Keratinocyte (primary cell): ENCODE results near the gene PRRT2. TPM values are rescaled to one million over a fixed set of nuclear protein-coding genes. Genes with fewer than 3 reads are reported as not detected.

Source experiments
- DNase-seq: peaks from one replicate; pipeline ENCODE4 v3.0.0-alpha.2; 2011; ENCODE audit warnings: low read depth, missing footprints, low spot score
- FAIRE-seq: peaks from 2 replicates; lab custom pipeline; 2011; peaks lifted over from hg19 to GRCh38; lab: Jason Lieb, UNC
- H2AFZ ChIP-seq: 2 replicates; pipeline ENCODE4 v1.6.0; 2012; ENCODE audit warnings: low read length, control low read depth, inconsistent platforms; ENCODE audit not compliant: control insufficient read depth
- H3K27ac ChIP-seq: 2 replicates; pipeline ENCODE4 v1.5.1; 2011; ENCODE audit warnings: low read length; ENCODE audit not compliant: control insufficient read depth, insufficient read depth
- H3K27me3 ChIP-seq: 3 replicates; pipeline ENCODE4 v1.6.0; 2011; ENCODE audit warnings: low read length; ENCODE audit not compliant: control insufficient read depth, insufficient read depth; ENCODE audit errors: extremely low read depth
- H3K36me3 ChIP-seq, 2 experiments: 2 replicates in 1 of 2; 3 replicates in 1 of 2; pipeline ENCODE4 v1.5.1; 2011; ENCODE audit warnings: low read length in 2 of 2, mild to moderate bottlenecking in 1 of 2; ENCODE audit not compliant: control insufficient read depth in 2 of 2, insufficient read depth in 2 of 2; ENCODE audit errors: extremely low read depth in 1 of 2
- H3K4me1 ChIP-seq: 3 replicates; pipeline ENCODE4 v1.5.1; 2011; ENCODE audit warnings: low read length; ENCODE audit not compliant: control insufficient read depth, insufficient read depth; ENCODE audit errors: extremely low read depth
- H3K4me2 ChIP-seq: 3 replicates; pipeline ENCODE4 v1.6.0; 2011; ENCODE audit warnings: low read depth, low read length; ENCODE audit not compliant: control insufficient read depth, insufficient read depth; ENCODE audit errors: extremely low read depth
- H3K4me3 ChIP-seq, 3 experiments: fragments of 200-600 bp in 1 of 3; sonication (generic) in 1 of 3; 2 replicates in 2 of 3; 3 replicates in 1 of 3; pipeline ENCODE4 v1.5.1; 2011 to 2016; ENCODE audit warnings: low read length in 3 of 3, mild to moderate bottlenecking in 3 of 3, control low read depth in 2 of 3, inconsistent platforms in 1 of 3, low read depth in 1 of 3, mixed read lengths in 1 of 3, mixed run types in 1 of 3, moderate library complexity in 1 of 3; ENCODE audit not compliant: control insufficient read depth in 2 of 3, insufficient read depth in 2 of 3; ENCODE audit errors: extremely low read depth in 1 of 3
- H3K79me2 ChIP-seq: 2 replicates; pipeline ENCODE4 v1.6.0; 2012; ENCODE audit warnings: low read length; ENCODE audit not compliant: control insufficient read depth, insufficient read depth
- H3K9ac ChIP-seq: 3 replicates; pipeline ENCODE4 v1.6.0; 2011; ENCODE audit warnings: low read length; ENCODE audit not compliant: control insufficient read depth, insufficient read depth; ENCODE audit errors: extremely low read depth
- H3K9me1 ChIP-seq: 3 replicates; pipeline ENCODE4 v1.6.0; 2011; ENCODE audit warnings: low read length; ENCODE audit not compliant: control insufficient read depth, insufficient read depth; ENCODE audit errors: extremely low read depth
- H3K9me3 ChIP-seq: 2 replicates; pipeline ENCODE4 v1.5.1; 2012; ENCODE audit warnings: low read depth, low read length; ENCODE audit not compliant: control insufficient read depth
- H4K20me1 ChIP-seq: 3 replicates; pipeline ENCODE4 v1.6.0; 2011; ENCODE audit warnings: low read length; ENCODE audit not compliant: control insufficient read depth, insufficient read depth; ENCODE audit errors: extremely low read depth
- EZH2 ChIP-seq: IDR thresholded peaks from one replicate; pipeline ENCODE4 v1.6.1; 2012; ENCODE audit warnings: inconsistent platforms, mild to moderate bottlenecking, low read length, moderate library complexity
- dilution Hi-C: fragments of 300-500 bp; cut with MboI; formaldehyde crosslinking; loops from one replicate; pipeline ENCODE4 v1.7.0; 2020; ENCODE audit warnings: low sequenced_read_pairs; ENCODE audit not compliant: extremely low pct_ligation_motif_present
- polyA plus RNA-seq, 5 experiments: library from polyadenylated mRNA; depleted of rRNA in 3 of 5; stranded (reverse) in 3 of 5; stranded (forward) in 1 of 5; unstranded in 1 of 5; fragments of >200 nt; gene quantifications; 1 replicate in 1 of 5; 2 replicates in 3 of 5; 3 replicates in 1 of 5; pipeline versions ENCODE4 v1.2.1 to v1.2.3, GENCODE V29; 2011 to 2012; ENCODE audit warnings: missing spikeins in 2 of 5, low read depth in 1 of 5, low replicate concordance in 1 of 5
- TF ChIP-seq, protein P1 (sequence below), 3 experiments: IDR thresholded peaks in 1 of 3; conservative IDR thresholded peaks in 1 of 3; optimal IDR thresholded peaks in 1 of 3; 2 replicates in 2 of 3; 3 replicates in 1 of 3; pipeline versions ENCODE3 to v1.5.1; 2011; ENCODE audit warnings: low read length in 3 of 3, mild to moderate bottlenecking in 3 of 3, moderate library complexity in 2 of 3, control low read depth in 1 of 3, inconsistent platforms in 1 of 3; ENCODE audit not compliant: insufficient read depth in 2 of 3; ENCODE audit errors: extremely low read depth in 1 of 3

Gene PRRT2
- polyA plus RNA-seq, 1 donor (not counting 4 experiments of a cell fraction or from before 2014, with no cell fraction given), result not detected

DNA sequence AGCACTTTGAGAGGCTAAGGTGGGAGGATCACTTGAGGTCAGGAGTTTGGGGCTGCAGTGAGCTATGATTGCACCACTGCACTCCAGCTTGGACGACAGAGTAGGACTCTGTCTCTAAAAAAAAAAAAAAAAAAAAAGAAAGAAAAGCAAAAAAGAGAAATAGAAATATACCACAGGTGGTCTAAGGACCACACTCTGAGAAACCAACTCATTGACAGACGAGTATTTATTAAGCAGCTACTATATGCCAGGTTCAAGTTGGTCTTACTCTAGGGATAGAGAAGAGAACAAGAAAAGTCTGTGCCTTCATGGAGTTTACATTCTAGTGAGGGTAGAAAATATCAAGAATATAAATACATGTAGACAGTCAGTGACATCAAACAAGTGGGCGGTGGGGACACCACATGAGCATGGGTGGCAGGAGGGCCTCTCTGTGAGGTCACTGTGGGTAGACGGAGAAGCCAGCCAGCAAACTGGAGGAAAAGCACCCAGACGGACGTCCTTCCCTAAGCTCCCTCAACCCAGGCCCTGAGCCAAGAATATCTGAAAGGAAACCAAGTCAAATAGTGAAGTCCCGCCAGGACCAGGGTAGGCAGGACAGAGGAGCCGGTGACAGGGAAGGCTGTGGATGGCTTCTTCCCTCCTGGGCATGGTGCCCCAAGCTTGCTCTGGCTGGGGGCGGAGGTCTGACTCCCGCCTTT, 46.3 kb downstream of the PRRT2 start:
- TF ChIP-seq, protein P1, sequence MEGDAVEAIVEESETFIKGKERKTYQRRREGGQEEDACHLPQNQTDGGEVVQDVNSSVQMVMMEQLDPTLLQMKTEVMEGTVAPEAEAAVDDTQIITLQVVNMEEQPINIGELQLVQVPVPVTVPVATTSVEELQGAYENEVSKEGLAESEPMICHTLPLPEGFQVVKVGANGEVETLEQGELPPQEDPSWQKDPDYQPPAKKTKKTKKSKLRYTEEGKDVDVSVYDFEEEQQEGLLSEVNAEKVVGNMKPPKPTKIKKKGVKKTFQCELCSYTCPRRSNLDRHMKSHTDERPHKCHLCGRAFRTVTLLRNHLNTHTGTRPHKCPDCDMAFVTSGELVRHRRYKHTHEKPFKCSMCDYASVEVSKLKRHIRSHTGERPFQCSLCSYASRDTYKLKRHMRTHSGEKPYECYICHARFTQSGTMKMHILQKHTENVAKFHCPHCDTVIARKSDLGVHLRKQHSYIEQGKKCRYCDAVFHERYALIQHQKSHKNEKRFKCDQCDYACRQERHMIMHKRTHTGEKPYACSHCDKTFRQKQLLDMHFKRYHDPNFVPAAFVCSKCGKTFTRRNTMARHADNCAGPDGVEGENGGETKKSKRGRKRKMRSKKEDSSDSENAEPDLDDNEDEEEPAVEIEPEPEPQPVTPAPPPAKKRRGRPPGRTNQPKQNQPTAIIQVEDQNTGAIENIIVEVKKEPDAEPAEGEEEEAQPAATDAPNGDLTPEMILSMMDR (optimal IDR thresholded peaks at IDR 0.05 in 1 of 3, IDR thresholded peaks at IDR 0.05 in 1 of 3, conservative IDR thresholded peaks at IDR 0.05 in 1 of 3; ENCODE audit: extremely low read depth in 1 of 3, insufficient read depth in 2 of 3, low read length in 3 of 3), result no peak
- TF ChIP-seq EZH2, result no peak
- no peak overlapping the region for H3K4me2 ChIP-seq
- no peak overlapping the region for H3K9ac ChIP-seq
- no peak overlapping the region for H3K4me3 ChIP-seq
- H3K4me1 ChIP-seq, result peaks cover 4% of the 10 kb centered on the region
- no peak overlapping the region for H3K27ac ChIP-seq
- DNase-seq (no peak), FAIRE-seq (no peak)
- H2AFZ ChIP-seq, result no peak overlapping the region
- no peaks in the 10 kb centered on the region for H3K9me3 ChIP-seq
- peaks cover 2% of the 10 kb centered on the region for H3K9me1 ChIP-seq
- H3K79me2 ChIP-seq, result peaks cover 8% of the 10 kb centered on the region
- no peaks in the 10 kb centered on the region for H4K20me1 ChIP-seq
- dilution Hi-C loops, result no loop called here
- H3K27me3 ChIP-seq, result no peaks in the 10 kb centered on the region
- peaks cover 9 to 13% of the 10 kb centered on the region in 2 experiments for H3K36me3 ChIP-seq

DNA sequence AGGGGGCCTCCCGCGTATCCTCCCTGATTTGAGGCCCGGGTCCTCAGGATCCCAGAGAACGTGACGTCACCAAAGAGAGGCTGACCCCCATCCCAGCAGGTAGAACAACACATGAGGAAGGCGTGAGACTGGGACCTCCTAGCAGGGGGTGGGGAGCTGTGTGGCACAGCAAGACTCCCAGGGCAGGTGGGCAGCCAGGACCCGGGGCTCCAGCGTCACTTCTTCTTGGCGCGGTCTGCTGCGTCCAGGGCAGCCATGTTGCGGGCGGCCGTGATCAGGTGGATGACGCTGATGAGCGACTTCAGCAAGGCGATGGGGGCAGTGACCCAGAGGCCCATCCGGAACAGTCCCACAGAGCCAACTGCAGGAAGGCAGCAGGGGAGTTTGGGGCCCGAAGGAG, 47.0 kb downstream of the PRRT2 start:
- H3K36me3 ChIP-seq, result peaks cover 9 to 13% of the 10 kb centered on the region in 2 experiments
- H3K9ac ChIP-seq, result no peak overlapping the region
- H3K4me2 ChIP-seq, result no peak overlapping the region
- no peak overlapping the region for H3K27ac ChIP-seq
- H3K4me3 ChIP-seq, result no peak overlapping the region
- FAIRE-seq (no peak), DNase-seq (no peak)
- H3K27me3 ChIP-seq, result no peaks in the 10 kb centered on the region
- no peaks in the 10 kb centered on the region for H4K20me1 ChIP-seq
- dilution Hi-C loops, result no loop called here
- no peak for TF ChIP-seq EZH2
- TF ChIP-seq, protein P1 (optimal IDR thresholded peaks at IDR 0.05 in 1 of 3, IDR thresholded peaks at IDR 0.05 in 1 of 3, conservative IDR thresholded peaks at IDR 0.05 in 1 of 3; ENCODE audit: extremely low read depth in 1 of 3, insufficient read depth in 2 of 3, low read length in 3 of 3), result no peak
- H3K79me2 ChIP-seq, result peaks cover 8% of the 10 kb centered on the region
- H3K9me3 ChIP-seq, result no peaks in the 10 kb centered on the region
- H2AFZ ChIP-seq, result no peak overlapping the region
- peaks cover 6% of the 10 kb centered on the region for H3K4me1 ChIP-seq
- peaks cover 2% of the 10 kb centered on the region for H3K9me1 ChIP-seq
